GM12878 (cell line): ENCODE measurements around the gene NFKBIE. TPM values are rescaled to one million over a fixed set of nuclear protein-coding genes. Genes with fewer than 3 reads are reported as not detected.

Experiments
- ATF3 ChIP-seq: IDR thresholded peaks from 2 replicates; pipeline ENCODE4 v1.6.1; 2011; ENCODE audit warnings: low read depth, mild to moderate bottlenecking, low read length, moderate library complexity, borderline replicate concordance; ENCODE audit errors: extremely low read depth
- BHLHE40 ChIP-seq, 2 experiments: fragments of 450-650 bp in 1 of 2; IDR thresholded peaks; 2 replicates each; pipeline ENCODE4 v1.6.1; 2011 to 2017; ENCODE audit warnings: low read depth in 2 of 2, borderline replicate concordance in 1 of 2, improper control_type of control experiment in 1 of 2, low read length in 1 of 2, mild to moderate bottlenecking in 1 of 2
- CHD1 ChIP-seq: IDR thresholded peaks from 2 replicates; pipeline ENCODE4 v1.6.1; 2012; ENCODE audit warnings: low read depth, low read length, improper control_type of control experiment
- GATAD2B ChIP-seq: fragments of 450-650 bp; conservative IDR thresholded peaks from 2 replicates; pipeline ENCODE4 v1.6.1; 2017; ENCODE audit warnings: low read depth, mild to moderate bottlenecking, moderate library complexity
- JUND ChIP-seq: IDR thresholded peaks from 2 replicates; pipeline ENCODE4 v1.6.1; 2012; ENCODE audit warnings: low read depth, mild to moderate bottlenecking, low read length, improper control_type of control experiment, moderate library complexity
- MEF2A ChIP-seq: IDR thresholded peaks from 2 replicates; pipeline ENCODE4 v1.6.1; 2011; ENCODE audit warnings: low read depth, mild to moderate bottlenecking, low read length, moderate library complexity; ENCODE audit not compliant: insufficient read depth
- PAX5 ChIP-seq: IDR thresholded peaks from 2 replicates; pipeline ENCODE4 v1.6.1; 2011; ENCODE audit warnings: low read depth, low read length, borderline replicate concordance
- POLR2A ChIP-seq: IDR thresholded peaks from 2 replicates; pipeline ENCODE4 v1.6.1; 2011; ENCODE audit warnings: low read depth, mild to moderate bottlenecking, low read length
- POLR2AphosphoS5 ChIP-seq: IDR thresholded peaks from 2 replicates; pipeline ENCODE4 v1.6.1; 2011; ENCODE audit warnings: mild to moderate bottlenecking, low read length, inconsistent platforms
- RAD51 ChIP-seq: fragments of 450-650 bp; IDR thresholded peaks from 2 replicates; pipeline ENCODE4 v1.6.1; 2016; ENCODE audit warnings: moderate library complexity, mild to moderate bottlenecking, inconsistent platforms
- RB1 ChIP-seq: fragments of 450-650 bp; formaldehyde crosslinking; IDR thresholded peaks from 2 replicates; pipeline ENCODE4 v1.6.1; 2017; ENCODE audit warnings: mild to moderate bottlenecking, borderline replicate concordance
- RELA ChIP-seq: fragments of 450-650 bp; IDR thresholded peaks from 2 replicates; pipeline ENCODE4 v1.8.0; 2014; ENCODE audit warnings: borderline replicate concordance; ENCODE audit not compliant: partially characterized antibody
- SRF ChIP-seq, 2 experiments: IDR thresholded peaks; 2 replicates each; pipeline ENCODE4 v1.6.1; 2011; ENCODE audit warnings: low read depth in 2 of 2, low read length in 2 of 2, mild to moderate bottlenecking in 1 of 2, moderate library complexity in 1 of 2
- TARDBP ChIP-seq: IDR thresholded peaks from 2 replicates; pipeline ENCODE4 v1.6.1; 2016; ENCODE audit warnings: borderline replicate concordance
- polyA plus RNA-seq, 11 experiments: library from polyadenylated mRNA; depleted of rRNA in 4 of 11; unstranded in 6 of 11; stranded (reverse) in 5 of 11; fragments of >200 nt; fragmentation: Nextera tagmentation in 4 of 11; fragmentation: Illumina TruSeq in 1 of 11; extraction: Ambion mirVana in 4 of 11; extraction: Trizol in 1 of 11; gene quantifications; 1 replicate in 1 of 11; 2 replicates in 10 of 11; pipeline versions ENCODE4 v1.2.1 to v1.2.3, GENCODE V29; 2011 to 2016; ENCODE audit warnings: inconsistent platforms in 2 of 11, missing spikeins in 2 of 11, low read depth in 1 of 11
- total RNA-seq, 4 experiments: library from RNA; depleted of rRNA in 3 of 4; stranded (reverse); fragments of >200 nt in 3 of 4; fragmentation: Illumina TruSeq in 1 of 4; extraction: Trizol in 1 of 4; gene quantifications; 2 replicates each; pipeline versions ENCODE4 v1.2.1 to v1.2.3, GENCODE V29; 2013 to 2021
- TF ChIP-seq, protein P1 (sequence below): fragments of 450-650 bp; IDR thresholded peaks from 2 replicates; pipeline ENCODE4 v1.6.1; 2018; ENCODE audit warnings: mild to moderate bottlenecking, low read depth, moderate library complexity; ENCODE audit not compliant: partially characterized antibody
- TF ChIP-seq, protein P2 (sequence below): IDR thresholded peaks from 2 replicates; pipeline ENCODE4 v1.6.1; 2011; ENCODE audit warnings: low read depth, low read length, improper control_type of control experiment, borderline replicate concordance
- TF ChIP-seq, protein P3 (sequence below): IDR thresholded peaks from 2 replicates; pipeline ENCODE4 v1.6.1; 2012; ENCODE audit warnings: improper control_type of control experiment, low read depth, low read length; ENCODE audit not compliant: insufficient replicate concordance

NFKBIE gene
- total and polyA plus RNA-seq, 10 of the 15 experiments (the other 5 are each of a cell fraction or from before 2014, with no cell fraction given): 10.4 to 106 (median 38.8) TPM

- TF ChIP-seq GATAD2B: no peak; the same call in 1 of the 2 replicates
- TF ChIP-seq, protein P1, sequence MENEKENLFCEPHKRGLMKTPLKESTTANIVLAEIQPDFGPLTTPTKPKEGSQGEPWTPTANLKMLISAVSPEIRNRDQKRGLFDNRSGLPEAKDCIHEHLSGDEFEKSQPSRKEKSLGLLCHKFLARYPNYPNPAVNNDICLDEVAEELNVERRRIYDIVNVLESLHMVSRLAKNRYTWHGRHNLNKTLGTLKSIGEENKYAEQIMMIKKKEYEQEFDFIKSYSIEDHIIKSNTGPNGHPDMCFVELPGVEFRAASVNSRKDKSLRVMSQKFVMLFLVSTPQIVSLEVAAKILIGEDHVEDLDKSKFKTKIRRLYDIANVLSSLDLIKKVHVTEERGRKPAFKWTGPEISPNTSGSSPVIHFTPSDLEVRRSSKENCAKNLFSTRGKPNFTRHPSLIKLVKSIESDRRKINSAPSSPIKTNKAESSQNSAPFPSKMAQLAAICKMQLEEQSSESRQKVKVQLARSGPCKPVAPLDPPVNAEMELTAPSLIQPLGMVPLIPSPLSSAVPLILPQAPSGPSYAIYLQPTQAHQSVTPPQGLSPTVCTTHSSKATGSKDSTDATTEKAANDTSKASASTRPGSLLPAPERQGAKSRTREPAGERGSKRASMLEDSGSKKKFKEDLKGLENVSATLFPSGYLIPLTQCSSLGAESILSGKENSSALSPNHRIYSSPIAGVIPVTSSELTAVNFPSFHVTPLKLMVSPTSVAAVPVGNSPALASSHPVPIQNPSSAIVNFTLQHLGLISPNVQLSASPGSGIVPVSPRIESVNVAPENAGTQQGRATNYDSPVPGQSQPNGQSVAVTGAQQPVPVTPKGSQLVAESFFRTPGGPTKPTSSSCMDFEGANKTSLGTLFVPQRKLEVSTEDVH: no peak
- peak; percentile 26; the same call in 1 of the 2 replicates for TF ChIP-seq CHD1
- TF ChIP-seq MEF2A: no peak
- TF ChIP-seq PAX5: peak; percentile 56; the same call in 1 of the 2 replicates
- TF ChIP-seq JUND: no peak
- TF ChIP-seq, protein P2, sequence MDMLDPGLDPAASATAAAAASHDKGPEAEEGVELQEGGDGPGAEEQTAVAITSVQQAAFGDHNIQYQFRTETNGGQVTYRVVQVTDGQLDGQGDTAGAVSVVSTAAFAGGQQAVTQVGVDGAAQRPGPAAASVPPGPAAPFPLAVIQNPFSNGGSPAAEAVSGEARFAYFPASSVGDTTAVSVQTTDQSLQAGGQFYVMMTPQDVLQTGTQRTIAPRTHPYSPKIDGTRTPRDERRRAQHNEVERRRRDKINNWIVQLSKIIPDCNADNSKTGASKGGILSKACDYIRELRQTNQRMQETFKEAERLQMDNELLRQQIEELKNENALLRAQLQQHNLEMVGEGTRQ: no peak; the same call in 1 of the 2 replicates
- TF ChIP-seq POLR2A: no peak
- TF ChIP-seq BHLHE40 (IDR thresholded peaks at IDR 0.05; ENCODE audit: borderline replicate concordance in 1 of 2, low read depth in 2 of 2, low read length in 1 of 2): peak; percentile 87 to 93
- TF ChIP-seq, protein P3, sequence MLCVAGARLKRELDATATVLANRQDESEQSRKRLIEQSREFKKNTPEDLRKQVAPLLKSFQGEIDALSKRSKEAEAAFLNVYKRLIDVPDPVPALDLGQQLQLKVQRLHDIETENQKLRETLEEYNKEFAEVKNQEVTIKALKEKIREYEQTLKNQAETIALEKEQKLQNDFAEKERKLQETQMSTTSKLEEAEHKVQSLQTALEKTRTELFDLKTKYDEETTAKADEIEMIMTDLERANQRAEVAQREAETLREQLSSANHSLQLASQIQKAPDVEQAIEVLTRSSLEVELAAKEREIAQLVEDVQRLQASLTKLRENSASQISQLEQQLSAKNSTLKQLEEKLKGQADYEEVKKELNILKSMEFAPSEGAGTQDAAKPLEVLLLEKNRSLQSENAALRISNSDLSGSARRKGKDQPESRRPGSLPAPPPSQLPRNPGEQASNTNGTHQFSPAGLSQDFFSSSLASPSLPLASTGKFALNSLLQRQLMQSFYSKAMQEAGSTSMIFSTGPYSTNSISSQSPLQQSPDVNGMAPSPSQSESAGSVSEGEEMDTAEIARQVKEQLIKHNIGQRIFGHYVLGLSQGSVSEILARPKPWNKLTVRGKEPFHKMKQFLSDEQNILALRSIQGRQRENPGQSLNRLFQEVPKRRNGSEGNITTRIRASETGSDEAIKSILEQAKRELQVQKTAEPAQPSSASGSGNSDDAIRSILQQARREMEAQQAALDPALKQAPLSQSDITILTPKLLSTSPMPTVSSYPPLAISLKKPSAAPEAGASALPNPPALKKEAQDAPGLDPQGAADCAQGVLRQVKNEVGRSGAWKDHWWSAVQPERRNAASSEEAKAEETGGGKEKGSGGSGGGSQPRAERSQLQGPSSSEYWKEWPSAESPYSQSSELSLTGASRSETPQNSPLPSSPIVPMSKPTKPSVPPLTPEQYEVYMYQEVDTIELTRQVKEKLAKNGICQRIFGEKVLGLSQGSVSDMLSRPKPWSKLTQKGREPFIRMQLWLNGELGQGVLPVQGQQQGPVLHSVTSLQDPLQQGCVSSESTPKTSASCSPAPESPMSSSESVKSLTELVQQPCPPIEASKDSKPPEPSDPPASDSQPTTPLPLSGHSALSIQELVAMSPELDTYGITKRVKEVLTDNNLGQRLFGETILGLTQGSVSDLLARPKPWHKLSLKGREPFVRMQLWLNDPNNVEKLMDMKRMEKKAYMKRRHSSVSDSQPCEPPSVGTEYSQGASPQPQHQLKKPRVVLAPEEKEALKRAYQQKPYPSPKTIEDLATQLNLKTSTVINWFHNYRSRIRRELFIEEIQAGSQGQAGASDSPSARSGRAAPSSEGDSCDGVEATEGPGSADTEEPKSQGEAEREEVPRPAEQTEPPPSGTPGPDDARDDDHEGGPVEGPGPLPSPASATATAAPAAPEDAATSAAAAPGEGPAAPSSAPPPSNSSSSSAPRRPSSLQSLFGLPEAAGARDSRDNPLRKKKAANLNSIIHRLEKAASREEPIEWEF: no peak
- TF ChIP-seq RB1: 0 out of 2 replicates have a peak, but pooled peaks have one; percentile 23
- TF ChIP-seq SRF (IDR thresholded peaks at IDR 0.05; ENCODE audit: low read depth in 2 of 2, low read length in 2 of 2): no peak
- no peak for TF ChIP-seq TARDBP
- peak; percentile 31; the same call in 1 of the 2 replicates for TF ChIP-seq RAD51
- no peak for TF ChIP-seq RELA
- TF ChIP-seq ATF3: no peak
- TF ChIP-seq POLR2AphosphoS5: peak; percentile 18
Measured at GRCh38 chr6:44264154-44265006, 971 bp downstream of the NFKBIE start (continued).
